ENCODE data around the gene BTBD2. TPM values are rescaled to one million over a fixed set of nuclear protein-coding genes. Genes with fewer than 3 reads are reported as not detected.

The BTBD2 gene
- total RNA-seq, 1 donor from 2014 or later: 56.1 TPM

- intact Hi-C loops (cut with micrococcal nuclease): no loop called here
These were observed 47.0 kb downstream of the BTBD2 start for GRCh38 chr19:1968279-1969175.

- intact Hi-C loops (cut with micrococcal nuclease): no loop called here
These were observed 48.4 kb downstream of the BTBD2 start for GRCh38 chr19:1967087-1967608.

DNA sequence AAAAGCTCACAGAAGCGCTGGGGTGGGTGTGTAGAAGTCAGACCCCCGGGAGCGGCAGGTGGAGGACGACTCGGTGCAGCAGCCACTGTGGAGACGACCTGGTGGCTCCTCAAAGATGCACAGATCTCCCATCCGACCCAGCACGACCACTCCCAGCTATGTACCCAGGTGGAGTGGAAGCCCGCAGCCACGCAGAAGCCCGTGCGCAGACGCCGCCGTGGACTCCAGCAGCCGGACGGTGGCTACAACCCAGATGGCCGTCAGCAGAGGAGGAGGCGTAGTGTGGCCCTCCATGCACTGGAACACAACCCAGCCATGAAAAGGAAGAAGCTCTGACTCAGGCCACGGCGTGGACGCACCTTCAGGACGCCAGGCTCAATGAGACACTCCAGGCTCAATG, 52.8 kb downstream of the BTBD2 start:
- intact Hi-C loops (cut with micrococcal nuclease): no loop called here

DNA sequence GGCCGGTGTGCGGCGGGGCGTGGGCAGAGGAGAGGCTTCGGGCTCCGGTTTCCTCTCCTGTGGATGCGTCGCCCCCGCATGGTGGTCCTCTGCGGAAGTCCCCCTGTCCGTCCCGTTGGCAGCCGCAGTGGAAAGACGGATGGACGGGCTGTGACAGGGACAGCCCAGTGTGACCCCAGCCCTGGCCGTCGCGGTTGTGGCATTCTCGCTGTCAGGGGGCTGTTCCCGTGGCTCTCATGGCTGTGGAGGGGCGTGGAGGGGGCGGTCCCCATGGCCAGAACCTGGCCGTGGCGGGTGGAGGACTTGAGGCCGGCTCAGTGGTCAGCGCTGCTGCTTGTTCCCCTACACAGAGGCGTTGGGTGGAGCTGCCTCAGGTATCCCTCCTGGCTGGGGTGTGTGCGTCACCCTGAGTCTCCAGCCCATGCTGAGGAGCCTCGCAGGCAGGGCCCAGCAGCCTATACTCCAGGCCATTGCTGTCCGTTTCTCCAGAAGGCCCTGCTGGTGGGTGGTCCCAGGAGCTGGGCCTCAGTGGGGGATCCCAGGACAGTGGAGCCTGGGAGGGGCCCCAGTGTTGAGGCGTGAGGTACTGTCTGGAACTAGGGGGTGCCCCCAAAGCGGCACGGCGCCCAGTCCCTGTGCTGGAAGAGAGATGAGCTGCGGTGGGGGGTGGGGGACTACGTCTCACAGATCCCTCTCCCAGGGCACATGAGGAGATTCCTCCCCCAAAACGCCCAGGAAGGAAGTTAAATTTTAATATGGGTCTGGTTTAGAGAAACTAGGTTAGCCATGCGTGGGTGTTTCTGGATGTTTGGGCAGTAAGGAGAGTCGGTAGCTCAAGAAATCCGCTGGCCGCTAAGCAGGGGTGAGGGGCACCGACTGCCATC, 54.3 kb downstream of the BTBD2 start:
- intact Hi-C loops (cut with micrococcal nuclease): no loop called here

DNA sequence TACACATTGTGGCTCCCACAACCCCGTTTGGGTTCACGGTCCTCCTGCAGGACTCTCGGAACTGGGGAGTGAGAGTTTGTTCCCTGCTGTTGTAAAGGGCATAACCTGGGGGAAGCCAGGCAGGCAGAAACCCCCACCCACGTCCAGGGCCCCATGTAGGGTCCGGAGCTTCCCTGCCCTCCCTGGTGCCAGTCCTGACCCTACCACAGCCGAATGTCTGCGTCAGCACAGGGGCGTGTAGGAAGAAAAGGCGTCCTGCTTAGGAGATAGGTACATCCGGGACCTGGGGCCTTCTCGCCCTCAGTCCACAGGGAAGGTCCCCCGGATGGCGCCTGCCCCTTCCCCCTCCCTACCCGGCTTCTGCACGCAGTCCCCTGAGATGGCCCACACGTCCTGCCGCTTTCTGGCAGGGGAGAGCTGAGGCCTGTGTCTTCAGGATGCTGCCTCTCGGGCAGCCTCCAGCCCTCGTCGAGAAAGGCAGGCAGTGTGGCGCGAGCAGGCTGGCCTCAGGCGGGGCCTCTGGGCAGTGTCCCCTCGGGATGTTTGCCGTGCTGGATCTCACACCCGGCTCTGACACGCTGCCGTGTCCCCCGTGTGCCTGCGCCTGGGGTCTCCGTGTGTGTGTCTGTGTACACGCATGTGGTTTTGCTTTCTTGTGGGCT, 55.5 kb downstream of the BTBD2 start:
- intact Hi-C loops (cut with micrococcal nuclease): no loop called here

- intact Hi-C loops (cut with micrococcal nuclease): no loop called here
These were observed 57.8 kb downstream of the BTBD2 start for GRCh38 chr19:1957562-1958248.

DNA sequence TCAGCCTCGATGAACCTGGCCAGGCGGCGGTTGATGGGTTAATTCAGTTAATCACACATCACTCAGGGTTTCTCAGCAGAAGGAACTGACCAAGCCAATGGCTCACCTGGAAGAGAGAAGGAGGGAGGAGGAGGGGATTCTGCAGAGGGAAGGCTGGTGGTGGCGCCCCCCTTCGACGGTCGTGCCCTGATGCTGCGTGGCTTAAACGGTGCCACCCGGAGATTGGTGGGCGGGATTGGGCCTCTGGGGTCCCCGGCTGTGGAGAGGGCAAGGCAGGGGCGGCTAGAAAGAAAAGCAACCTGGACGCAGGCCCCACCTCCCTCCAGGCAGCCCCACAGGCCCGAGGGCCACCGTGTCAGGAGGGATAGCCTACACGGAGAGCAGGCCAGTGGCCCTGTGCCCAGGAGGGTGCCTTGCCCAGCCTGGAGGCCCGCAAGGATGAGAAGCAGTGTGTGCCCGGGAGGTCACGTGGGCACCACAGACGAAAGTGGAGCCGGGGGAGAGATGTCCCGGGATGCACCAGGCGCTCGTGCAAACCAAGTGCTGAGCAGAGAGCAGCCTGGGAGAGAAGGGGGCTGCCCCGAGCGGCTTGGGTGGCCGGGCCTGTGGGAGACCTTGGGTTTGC, 58.5 kb downstream of the BTBD2 start:
- intact Hi-C loops (cut with micrococcal nuclease): no loop called here

DNA sequence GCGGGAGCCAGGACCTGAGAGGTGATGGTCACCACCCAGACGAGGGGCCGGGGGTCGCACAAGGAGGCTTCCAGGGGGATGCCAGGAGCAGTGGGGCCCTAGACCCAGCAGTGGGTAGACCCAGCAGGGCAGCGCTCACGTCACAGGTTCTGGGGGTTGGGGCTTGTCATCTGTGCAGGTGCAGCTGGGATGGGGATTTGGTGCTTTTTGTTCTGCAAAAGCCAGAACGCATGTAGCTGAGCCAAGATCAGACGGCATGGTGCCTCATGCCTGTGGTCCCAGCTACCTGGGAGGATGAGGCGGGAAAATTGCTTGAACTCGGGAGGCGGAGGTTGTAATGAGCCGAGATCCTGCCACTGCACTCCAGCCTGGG, 59.4 kb downstream of the BTBD2 start:
- intact Hi-C loops (cut with micrococcal nuclease): no loop called here

- intact Hi-C loops (cut with micrococcal nuclease): no loop called here
These were observed 60.1 kb downstream of the BTBD2 start for GRCh38 chr19:1955171-1956121.

- intact Hi-C loops (cut with micrococcal nuclease): no loop called here
These were observed 61.0 kb downstream of the BTBD2 start for GRCh38 chr19:1954532-1954933.

DNA sequence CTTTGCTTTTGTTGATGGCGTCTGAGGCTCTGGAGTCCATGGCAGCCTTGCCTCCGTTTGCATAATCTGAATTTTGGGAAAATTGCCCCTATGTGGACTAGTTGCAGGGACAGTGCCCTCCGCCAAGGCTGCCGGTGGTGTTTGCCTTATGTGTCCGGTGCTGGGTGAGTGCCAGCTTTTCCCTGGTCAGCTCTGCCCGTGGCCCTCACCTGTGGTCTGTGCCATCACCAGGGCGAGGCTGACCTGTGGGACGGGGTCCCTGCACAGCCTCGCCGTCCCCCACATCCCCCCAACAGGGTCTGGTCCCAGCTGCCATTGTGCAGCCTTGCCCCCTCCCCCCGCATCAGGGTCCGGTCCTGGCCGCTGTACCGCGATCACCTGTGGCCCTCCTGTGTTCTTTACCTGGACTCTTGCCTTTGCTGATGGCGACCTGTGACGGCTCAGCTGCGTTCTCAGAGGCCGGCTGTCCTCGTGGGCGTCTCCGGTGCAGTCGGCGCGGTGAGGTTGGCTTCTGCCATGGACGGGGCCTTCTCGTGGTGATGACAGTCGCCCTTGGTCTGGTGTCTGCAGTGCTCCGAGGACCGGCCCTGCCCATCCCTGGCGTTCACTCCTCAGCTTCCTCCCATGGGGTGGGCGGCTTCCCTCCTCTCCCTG, 61.9 kb downstream of the BTBD2 start:
- intact Hi-C loops (cut with micrococcal nuclease): no loop called here

GRCh38 chr19:1953037-1953436, 62.5 kb downstream of the BTBD2 start:
- intact Hi-C loops (cut with micrococcal nuclease): no loop called here

DNA sequence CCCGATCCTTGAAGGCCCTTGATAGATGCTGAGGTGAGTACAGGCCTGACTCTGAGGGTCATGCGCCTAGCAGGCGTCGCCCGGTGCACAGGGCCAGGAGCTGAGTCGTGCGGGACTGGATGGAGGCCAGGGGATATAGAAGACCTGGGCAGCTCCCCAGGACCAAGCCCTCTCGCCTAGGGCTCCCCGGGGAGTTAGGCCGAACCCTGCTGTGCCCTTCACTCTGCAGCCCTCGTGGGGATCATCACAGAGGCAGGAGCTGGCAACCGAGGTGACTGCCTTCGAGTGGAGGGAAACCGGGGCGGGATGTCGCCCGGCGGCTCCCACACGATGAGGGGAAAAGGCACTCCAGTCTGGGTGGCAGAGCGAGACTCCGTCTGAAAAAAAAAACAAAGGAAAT, 62.9 kb downstream of the BTBD2 start:
- intact Hi-C loops (cut with micrococcal nuclease): no loop called here

DNA sequence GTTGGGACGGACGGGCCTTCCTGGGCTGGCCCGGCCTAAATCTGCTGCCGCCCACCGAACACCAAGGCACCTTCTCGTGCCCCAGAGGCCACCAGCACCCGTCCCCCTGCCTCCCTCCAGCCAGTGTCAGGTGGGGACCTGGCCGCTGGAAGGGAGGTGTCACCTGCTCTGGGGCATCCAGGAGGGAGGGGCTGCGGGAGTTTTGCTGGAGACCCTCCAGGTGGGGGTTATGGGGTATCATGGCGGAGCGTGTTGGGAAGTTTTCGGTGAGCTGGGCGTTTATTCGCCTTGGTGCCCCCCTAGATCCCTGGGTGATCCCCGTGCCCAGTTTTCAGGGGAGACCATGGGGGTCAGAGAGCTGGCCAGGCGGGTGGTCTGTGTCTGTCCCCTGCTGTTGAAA, 64.9 kb downstream of the BTBD2 start:
- intact Hi-C loops (cut with micrococcal nuclease): no loop called here

GRCh38 chr19:1949304-1950101, 66.0 kb downstream of the BTBD2 start:
- intact Hi-C loops (cut with micrococcal nuclease): no loop called here

DNA sequence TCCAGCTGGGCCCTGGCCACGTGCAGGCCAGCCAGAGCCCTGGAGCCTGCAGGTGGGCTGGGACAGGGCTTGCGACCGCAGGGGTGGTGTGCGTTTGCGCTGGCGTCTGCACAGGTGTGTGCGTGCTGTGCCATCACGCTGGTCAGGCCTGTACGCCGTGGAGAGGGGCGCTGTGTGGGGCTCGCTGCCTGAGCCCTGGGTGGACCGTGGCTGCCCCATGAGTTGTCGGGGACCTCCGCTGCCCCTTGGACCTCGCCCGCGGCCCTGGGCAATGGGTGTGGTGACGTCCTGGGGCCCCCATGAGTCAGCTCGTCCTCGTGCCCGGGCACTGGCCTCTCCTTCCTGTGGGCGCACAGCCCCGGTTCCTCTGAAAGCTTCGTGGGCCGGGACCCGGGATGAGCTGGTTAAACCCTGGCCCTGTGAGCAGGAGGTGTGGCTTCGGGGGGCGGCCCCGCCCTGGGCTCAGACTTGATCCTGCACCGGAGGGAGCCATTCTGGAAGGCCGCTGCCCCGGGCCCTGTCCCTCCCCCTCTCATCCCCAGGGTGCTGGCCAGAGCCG, 67.8 kb downstream of the BTBD2 start:
- intact Hi-C loops (cut with micrococcal nuclease): no loop called here

- intact Hi-C loops (cut with micrococcal nuclease): no loop called here
These were observed 69.6 kb downstream of the BTBD2 start for GRCh38 chr19:1945899-1946298.

Data from T-helper 2 cell treated with Interferon-gamma antibody and Interleukin-4, amounts not matched to agents 100 ng/mL and 5 ng/mL, for 36 hours (primary cell).